COLO668 (cell line): Measurements from ENCODE around the gene NEBL.

Experiments used
- DNase-seq: peaks from one replicate; lab custom pipeline; 2025; ENCODE audit not compliant: unreplicated experiment; lab: John Stamatoyannopoulos, UW

Gene NEBL

DNA sequence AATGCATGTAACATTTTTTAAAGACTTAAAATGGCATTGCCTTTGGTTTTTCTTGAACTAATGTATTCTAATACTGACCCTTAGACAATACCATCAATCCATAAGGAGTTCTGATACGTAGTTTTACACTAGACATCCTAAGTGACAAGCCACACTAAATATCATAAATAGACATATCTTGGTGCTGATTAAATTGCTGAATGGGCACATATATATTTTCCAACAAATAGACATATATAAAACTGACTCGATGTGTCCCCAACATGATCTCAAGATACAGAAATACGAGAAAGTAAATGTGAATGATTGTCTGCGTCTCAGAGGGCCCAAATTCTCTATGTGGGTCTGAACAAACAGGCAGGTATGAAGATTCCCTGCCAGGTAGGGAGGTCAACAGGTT, 99.8 kb downstream of the NEBL start:
- no peak for DNase-seq

DNA sequence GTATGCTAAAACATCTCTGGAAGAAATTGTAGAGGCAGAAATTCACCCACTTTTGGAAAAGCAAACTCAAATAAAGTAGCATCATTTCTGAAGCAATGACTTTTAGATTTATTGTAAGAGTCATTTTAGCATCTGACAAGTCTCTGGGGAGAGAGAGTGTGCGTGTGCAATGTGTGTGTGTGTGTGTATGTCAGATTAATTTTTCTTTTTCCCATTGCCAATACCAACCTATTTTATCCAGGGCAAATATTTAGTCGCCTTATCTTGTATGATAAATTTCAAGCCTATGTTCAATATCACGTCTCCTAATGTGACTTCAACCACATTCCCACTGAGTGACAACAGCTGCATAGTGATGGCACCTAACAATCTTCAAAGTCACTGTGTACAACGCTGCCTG, 101.7 kb downstream of the NEBL start:
- DNase-seq = no peak

DNA sequence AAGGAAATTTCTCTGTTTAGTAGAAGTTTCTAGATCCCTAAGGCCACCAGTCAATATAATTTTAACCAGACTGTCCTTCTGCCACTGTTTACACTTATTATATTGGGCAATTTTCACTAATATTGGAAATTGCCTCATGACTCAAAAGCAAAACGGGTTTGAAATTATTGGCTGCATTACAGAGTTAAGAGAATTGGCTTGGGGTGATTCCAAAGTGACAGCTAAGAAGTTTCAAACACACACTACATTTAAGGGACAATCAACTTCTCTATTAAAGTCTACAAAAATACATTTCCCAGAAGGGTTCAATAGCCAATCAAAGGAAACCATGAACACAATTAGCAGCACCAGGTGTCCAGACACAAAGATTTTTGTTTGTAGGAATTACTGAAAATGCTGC, 111.9 kb downstream of the NEBL start:
- no peak for DNase-seq

DNA sequence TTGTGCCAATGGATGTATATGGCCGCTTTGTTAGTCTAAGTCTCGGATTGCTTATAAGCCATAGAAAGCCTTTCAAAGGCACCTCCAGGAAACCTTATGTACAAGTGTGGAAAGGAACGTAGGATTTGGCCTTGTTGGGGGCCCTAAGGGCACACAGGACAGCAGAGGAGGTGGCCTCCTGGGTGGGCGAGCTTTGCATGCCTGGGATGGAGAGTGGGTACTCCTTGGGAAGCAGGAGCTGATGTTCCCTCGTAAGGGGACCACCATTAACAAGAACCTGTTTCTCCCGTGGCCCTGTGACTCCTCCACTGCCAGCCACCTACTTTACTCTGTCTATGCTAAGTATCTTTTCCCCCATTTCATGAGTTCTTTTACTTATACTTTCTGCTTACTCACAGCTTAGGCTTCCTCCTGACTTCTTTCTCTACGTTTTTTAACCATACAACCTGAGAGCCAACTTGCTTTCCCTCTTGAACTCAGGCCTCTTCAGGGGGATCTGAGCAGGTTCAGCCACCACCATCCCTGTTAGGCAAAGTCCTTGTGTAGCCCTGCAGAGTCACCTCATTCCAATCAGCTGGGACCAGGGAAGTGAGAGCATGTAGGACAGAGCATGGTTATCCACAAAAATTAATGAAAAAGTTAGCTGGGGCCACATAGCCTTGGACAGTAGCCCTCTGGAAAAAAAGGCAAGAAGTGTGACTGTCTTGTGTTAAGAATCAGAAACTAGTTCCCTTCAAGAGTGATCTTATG, 118.9 kb downstream of the NEBL start:
- DNase-seq = no peak

DNA sequence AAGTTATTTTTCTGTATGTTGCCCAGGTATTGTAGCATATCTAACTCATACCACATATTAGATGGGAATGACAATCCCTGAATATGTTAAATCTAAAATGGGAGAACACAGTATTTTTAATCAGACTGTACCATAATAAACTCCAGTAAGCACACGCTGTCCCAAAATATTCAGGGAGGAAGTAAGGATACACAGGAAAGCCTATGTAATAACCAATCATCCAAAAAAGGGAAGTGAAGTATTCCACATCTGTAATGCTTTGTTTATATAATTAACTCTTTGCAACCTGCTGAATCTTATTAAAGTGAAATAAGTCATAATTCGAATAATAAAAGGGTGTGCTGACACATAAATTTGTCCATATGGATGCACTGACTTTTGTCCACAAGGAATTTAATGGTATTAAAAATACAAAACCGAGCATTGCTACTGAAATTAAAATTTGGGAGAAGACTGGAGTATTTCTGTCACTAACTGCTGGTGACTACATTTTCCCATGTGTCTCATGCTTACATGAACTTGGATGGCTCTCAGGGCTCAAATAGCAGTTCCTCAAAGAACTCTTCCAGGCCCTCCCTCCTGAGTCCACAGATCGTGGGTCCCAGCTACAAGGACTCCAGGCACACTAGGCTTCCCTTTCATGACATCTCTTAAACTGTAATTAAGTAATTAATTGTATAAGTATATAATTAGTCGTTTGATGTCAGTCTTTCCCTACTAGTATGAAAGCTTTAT, 120.6 kb downstream of the NEBL start:
- no peak for DNase-seq

DNA sequence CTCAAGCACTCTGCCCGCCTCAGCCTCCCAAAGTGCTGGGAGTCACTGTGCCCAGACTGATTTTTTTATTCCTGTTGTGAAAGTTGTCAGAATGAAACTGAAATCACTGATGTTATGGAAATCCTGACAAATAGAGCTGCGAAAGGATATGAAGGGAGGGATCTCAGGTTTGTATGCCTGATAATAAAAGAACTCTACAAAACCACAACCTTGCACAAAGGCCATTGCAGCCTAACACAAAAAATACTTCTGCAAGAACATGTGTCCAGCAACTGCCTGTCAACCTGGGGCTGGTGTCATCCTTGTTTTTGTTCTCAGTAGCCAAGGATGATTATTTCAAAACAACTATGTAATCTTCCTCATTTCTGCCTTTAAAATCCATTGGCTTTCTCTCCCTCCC, 126.1 kb downstream of the NEBL start:
- DNase-seq = no peak

DNA sequence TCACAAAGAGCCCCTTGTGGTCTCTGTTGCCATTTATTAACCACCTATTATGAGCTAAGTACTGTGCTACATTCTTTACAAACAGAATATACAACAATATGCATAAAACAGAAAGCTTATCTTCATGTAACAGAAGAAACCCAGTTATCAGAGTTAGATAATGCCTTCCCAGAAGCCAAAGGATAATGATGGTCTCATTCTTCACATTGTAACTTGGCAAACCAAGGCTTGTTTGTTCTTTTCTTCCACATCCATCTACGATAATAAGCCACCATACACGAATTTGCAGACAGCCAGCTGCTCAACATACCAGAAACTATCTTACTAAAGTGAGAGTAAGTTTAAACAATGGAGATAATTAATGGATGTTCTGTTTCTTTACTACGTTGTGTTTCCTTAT, 127.6 kb downstream of the NEBL start:
- DNase-seq = no peak

DNA sequence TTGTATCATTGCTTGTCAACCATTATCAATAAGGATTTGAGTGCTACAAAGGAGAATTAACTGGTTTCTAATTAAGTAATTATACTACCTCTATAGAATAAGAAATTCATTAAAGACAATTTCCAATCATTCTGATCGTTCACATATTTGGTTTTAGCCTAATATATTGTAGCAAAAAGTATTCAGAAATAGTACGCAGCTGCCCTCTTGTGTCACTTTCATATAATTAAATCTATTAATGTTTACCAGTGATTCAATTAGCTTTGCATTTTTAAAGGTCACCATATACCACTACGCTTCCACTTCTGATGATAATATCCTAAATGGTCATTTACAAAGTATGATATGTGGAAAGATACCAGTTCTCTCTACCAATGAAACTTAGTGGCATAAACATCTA, 128.3 kb downstream of the NEBL start:
- no peak for DNase-seq

DNA sequence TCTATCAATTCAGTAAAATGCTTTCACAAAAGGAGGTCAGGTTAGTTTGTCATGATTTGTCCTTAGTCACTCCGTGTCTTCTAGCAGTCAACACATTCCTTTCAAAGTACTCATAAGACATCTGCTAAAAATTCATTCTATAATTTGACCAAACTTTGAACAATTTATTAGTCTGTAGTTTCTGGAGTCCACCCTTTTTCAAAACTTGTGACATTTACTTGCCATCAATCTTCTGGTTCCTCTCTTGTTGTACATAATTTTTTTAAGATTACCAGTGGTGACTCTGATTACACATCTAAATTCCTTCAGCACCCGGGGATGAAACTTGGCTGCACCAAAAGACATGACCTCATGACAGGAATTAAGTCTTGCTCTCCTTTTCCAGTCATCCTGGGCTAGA, 130.1 kb downstream of the NEBL start:
- no peak for DNase-seq

DNA sequence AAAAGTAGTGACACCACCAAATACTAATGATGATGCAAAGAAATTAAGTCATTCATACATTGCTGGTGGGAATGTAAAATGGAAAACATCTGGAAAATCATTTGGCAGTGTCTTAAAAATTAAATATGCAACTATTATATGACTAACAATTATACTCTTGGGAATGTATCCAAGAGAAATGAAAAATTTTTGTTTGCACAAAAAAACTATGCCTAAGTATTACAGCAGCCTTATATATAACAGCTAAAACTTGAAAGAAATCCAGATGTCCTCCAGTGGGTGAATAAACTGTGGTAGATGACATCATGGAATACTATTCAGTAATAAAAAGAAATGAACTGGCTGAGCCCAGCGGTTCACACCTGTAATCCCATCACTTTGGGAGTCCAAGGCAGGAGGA, 132.0 kb downstream of the NEBL start:
- no peak for DNase-seq

DNA sequence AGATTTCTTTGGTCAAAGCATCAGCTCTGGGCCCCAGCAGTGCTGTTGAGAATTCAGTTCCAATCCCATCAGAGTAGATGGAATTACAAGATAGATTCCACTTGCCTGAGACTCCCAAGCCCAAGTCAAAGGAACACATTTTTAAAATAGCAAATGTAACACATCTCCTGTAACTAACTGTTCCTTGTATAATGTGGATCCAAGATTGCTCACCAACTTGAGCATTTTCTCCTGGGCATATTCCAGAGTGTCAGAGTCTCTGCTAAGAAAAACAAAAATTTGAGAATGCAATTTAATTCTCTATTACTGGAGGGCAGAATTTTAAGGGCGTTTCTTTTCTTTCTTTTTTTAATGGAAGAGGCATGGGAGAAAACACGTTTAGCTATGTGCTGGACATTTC, 136.7 kb downstream of the NEBL start:
- no peak for DNase-seq

DNA sequence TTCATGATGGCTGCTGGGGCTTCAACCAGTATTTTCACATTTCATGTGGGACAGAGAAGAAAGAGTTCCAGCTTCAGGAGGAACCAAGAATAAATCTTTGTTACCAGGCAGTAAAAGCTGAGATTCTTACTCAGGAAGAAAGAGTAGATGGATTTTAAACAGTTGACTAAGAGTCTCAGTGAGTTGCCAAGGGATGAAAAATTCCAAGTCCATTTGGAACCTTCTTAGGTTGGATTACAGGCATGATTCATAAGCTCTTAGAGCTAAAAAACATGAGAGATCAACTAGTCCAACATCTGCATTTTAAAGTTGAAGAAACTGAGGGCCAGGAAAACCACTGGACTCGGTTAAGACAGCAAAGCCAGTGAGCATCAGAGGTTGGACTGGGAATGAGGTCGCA, 148.6 kb downstream of the NEBL start:
- no peak for DNase-seq

DNA sequence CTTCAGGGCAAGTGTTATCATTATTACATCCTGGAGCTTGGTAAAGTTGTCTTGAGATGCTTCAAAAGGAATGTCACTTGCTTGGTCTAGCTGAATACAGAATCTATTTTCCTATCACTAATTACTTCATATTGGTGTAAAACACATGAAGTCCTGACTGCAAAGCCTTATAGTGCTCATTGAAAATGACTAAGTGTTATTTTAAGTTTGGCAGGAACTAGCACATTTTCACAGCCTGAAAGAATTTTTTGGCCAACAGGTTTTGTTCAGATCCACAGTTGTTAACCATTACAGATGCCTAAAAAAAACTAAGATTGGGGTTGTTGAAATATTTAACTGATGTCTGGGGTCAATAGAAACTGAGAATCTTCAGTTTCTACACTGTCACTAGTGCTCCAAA, 149.3 kb downstream of the NEBL start:
- no peak for DNase-seq

DNA sequence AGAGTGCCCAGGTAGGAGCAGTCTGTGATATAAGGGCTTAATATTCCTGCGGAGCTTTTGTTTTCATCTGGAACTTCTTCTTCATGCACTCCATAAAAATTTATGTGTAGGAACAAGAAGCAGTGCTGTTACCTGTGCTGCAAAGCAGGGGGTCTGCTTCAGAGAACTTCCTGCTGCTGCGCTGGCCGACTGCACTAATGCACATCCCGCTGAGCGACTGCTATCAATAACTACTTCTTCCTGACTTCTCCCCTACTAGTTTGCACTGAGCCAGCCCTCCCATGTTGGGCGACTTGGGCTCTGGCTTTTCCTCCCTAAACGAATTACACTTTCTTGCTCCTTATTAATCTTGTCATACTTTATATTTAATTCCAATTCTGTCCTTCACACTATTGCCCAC, 150.3 kb downstream of the NEBL start:
- DNase-seq = no peak

DNA sequence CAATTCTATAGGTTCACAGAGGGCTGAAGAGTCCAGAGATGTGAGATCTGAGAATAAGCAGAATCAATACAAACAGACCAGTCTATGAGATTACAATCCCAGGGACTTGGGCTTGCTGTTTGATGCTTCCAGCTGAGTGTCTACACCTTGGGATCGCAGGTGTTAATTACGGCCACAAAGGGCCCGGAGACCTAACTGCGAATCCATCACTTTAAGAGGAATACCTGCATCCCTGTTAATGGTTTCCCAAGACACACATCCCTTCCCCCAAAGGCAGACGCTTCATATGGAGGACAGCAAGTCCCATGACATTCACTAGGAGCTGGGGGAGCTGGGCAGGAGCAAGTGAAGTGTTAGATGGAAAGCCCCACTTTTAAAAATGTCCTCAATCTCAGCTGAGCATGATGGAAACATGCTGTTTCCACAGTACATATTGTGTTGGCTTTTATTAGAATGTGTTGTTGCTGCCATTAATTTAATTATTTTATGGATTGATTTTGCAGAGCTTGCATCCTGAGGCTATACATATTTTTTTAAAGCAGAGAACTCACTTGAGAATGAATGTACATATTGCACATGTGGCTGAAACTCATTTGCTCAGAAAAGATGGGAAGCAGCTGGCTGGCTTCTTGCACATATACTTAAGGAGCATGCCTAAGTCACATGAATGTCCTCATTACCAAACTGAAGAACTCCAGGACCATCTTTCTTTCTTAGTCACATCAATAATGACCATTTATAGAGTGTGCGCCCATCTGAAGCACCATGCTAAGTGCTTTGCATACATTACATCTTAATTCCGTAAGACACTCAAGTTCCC, 151.3 kb downstream of the NEBL start:
- no peak for DNase-seq

DNA sequence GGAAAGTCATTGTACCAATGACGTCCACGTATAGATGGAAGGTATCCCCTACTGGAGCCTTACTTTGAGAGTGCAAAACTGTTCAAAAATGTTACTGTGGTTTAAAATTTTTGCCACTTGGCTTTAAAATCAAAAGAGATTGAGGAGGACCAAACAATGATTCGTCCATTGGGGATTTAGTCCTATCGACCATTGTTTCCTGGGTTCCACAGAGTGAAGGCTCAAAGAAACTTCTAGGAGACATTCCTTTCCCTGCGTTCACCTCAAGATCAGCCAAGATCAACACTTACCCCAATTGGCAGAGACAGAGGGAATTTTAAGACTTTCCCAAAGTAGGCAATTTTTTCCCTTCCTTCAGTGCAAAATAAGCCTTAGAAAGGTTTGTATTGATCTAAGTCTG, 152.3 kb downstream of the NEBL start:
- DNase-seq = no peak

DNA sequence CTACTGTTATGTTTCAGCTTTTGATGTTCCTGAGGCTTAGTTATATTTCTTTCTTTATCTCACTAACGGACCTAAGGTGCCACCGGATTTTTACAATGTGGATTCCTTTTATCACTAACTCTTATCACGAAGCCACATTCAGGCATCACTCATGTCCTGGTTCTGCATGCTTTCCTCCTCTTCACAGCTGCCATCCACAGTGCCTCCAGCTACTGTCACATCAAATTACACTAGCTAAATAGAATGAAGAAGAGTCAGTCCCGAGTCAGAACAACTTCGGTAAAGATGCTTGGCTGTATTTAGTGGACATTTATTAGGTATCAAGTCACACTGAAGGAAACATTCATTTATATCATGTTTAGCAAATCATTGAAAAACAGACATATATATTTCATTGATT, 153.2 kb downstream of the NEBL start:
- DNase-seq = no peak

DNA sequence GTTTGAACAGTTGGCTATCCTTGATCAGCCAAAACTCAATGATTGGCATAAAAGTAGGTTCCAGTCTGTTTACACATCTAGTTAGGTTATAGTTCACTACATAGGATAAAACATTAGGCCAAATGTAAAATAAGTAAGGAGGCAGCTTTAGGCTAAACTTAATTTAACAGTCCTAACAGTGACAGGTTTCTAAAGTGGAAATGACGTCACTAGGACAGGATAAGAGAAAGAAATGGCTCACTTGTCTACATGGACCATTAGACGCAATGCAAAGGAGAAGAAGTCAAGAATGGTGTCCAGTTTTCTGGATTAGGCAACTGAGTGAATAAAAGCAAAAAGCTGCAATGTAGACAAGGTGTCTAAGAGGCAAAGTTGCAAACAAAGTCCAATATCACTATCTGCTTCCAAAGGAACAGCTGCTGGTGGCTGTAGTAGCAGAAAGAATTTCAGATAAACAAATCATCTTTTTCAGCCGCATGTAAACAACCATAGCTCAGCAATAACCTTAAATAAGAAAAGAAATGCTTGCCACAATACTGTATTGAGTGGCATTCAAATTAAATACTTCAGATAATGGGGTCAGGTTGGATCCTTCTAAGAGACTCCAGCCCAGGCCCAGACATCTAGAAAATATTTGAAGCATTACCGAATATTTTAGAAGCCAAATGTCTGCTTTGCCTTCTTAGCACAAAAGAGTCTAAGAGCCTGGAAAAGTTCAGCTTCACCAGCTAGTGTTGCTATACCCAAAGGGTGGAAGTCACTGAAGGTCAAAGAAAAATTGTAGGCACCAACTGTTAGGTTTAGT, 154.2 kb downstream of the NEBL start:
- DNase-seq = no peak

DNA sequence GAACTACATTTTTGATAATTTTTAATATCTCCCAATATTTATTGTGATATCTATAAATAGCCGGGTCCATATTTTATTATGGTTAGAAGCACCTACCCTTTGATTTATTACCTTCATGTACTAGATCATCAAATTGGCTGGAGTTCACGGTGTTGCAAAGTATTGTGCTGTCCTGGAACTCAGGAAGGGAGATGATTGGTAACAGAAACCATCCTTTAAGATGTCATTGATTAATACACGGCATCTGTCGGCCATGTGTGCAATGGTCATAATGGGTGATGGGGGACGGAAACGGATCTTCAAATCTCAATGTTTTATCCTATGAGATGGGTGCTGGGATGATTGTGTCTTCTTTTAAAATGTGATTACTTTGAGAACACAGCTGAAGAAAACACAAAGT, 157.0 kb downstream of the NEBL start:
- no peak for DNase-seq

DNA sequence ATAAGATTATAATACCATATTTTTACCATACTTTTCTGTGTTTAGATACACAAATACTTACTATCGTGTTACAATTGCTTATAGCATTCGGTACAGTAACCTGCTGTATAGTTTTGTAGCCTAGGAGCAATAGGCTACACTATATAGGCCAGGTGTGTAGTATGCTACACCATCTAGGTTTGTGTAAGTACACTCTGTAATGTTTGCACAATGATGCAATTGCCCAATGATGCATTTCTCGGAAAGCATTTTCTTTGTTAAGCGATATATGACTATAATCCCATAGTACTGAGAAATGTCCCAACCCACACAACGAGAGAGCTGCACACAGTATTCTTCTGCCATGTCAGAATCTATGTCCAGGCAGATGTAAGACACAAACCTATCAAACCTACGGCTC, 160.0 kb downstream of the NEBL start:
- DNase-seq = peak; percentile 38
